HEK293 (cell line): Measurements from ENCODE around the gene LDHD.
A peak's percentile ranks its signal among the peaks of the same experiment; 100 is the strongest.
"Not testable (repeated sequence)": the region's sequence is repeated elsewhere in the genome, so short reads cannot be mapped to it uniquely, and the experiment has no call there.

Experiments
- CTCF ChIA-PET: fragments of 350-600 bp; formaldehyde crosslinking; extraction: SDS; loops from one replicate; lab custom pipeline; 2021; ENCODE audit warnings: antibody characterized with exemption; lab: Yijun Ruan, JAX
- POLR2A ChIA-PET: fragments of 300-600 bp; formaldehyde crosslinking; extraction: SDS; loops from one replicate; lab custom pipeline; 2020; ENCODE audit warnings: antibody characterized with exemption, inconsistent platforms; lab: Yijun Ruan, JAX
- H3K27ac ChIP-seq: fragments of 200-500 bp; sonication (Bioruptor generic); 2 replicates; pipeline ENCODE4 v1.5.1; 2014; ENCODE audit warnings: low read depth, low read length, control low read depth, inconsistent platforms; ENCODE audit errors: extremely low read depth
- H3K36me3 ChIP-seq, 2 experiments: fragments of 200-500 bp in 1 of 2; sonication (Bioruptor generic) in 1 of 2; 1 replicate in 1 of 2; 2 replicates in 1 of 2; pipeline ENCODE4 v1.5.1; 2014 to 2017; ENCODE audit warnings: inconsistent platforms in 2 of 2, low read length in 2 of 2; ENCODE audit not compliant: control insufficient read depth in 2 of 2, insufficient read depth in 1 of 2
- H3K4me1 ChIP-seq: fragments of 200-500 bp; sonication (Bioruptor generic); 2 replicates; pipeline ENCODE4 v1.5.1; 2014; ENCODE audit warnings: mild to moderate bottlenecking, low read length, inconsistent platforms; ENCODE audit not compliant: control insufficient read depth, insufficient read depth
- H3K4me3 ChIP-seq: 2 replicates; pipeline ENCODE4 v1.5.1; 2011; ENCODE audit warnings: low read depth, mild to moderate bottlenecking, control low read depth, low read length, moderate library complexity
- H3K9me3 ChIP-seq: fragments of 200-500 bp; sonication (Bioruptor generic); 2 replicates; pipeline ENCODE4 v1.5.1; 2014; ENCODE audit warnings: low read depth, low read length, inconsistent platforms; ENCODE audit not compliant: control insufficient read depth, insufficient read depth
- AEBP2 ChIP-seq: fragments of 450-650 bp; formaldehyde crosslinking; IDR thresholded peaks from 2 replicates; pipeline ENCODE4 v1.5.1; 2016; ENCODE audit warnings: missing biosample characterization, missing genetic modification characterization, borderline replicate concordance
- BCL11A ChIP-seq: fragments of 450-650 bp; formaldehyde crosslinking; IDR thresholded peaks from 2 replicates; pipeline ENCODE4 v1.5.1; 2016; ENCODE audit warnings: low read depth, missing biosample characterization, missing genetic modification characterization
- GLIS2 ChIP-seq: fragments of 450-650 bp; formaldehyde crosslinking; IDR thresholded peaks from 2 replicates; pipeline ENCODE4 v1.5.1; 2016; ENCODE audit warnings: missing biosample characterization, missing genetic modification characterization
- KLF8 ChIP-seq: fragments of 450-650 bp; formaldehyde crosslinking; IDR thresholded peaks from 2 replicates; pipeline ENCODE4 v1.5.1; 2016; ENCODE audit warnings: missing biosample characterization, missing genetic modification characterization
- SETDB1 ChIP-seq: IDR thresholded peaks from one replicate; pipeline ENCODE4 v1.6.1; 2017; ENCODE audit warnings: mild to moderate bottlenecking, low read length, moderate library complexity, mixed read lengths; ENCODE audit not compliant: insufficient read length
- ZNF140 ChIP-seq: fragments of 450-650 bp; formaldehyde crosslinking; IDR thresholded peaks from 2 replicates; pipeline ENCODE4 v1.5.1; 2016; ENCODE audit warnings: missing biosample characterization, missing genetic modification characterization
- ZNF16 ChIP-seq: fragments of 450-650 bp; formaldehyde crosslinking; IDR thresholded peaks from 2 replicates; pipeline ENCODE4 v1.5.1; 2016; ENCODE audit warnings: low read depth, missing biosample characterization, missing genetic modification characterization
- ZNF416 ChIP-seq: fragments of 450-650 bp; formaldehyde crosslinking; IDR thresholded peaks from 2 replicates; pipeline ENCODE4 v1.5.1; 2016; ENCODE audit warnings: missing biosample characterization, missing genetic modification characterization
- ZNF426 ChIP-seq: fragments of 450-650 bp; formaldehyde crosslinking; IDR thresholded peaks from 2 replicates; pipeline ENCODE4 v1.5.1; 2017; ENCODE audit warnings: missing biosample characterization, missing genetic modification characterization, mild to moderate bottlenecking, inconsistent platforms, moderate library complexity
- ZNF488 ChIP-seq: fragments of 450-650 bp; formaldehyde crosslinking; IDR thresholded peaks from 2 replicates; pipeline ENCODE4 v1.5.1; 2016; ENCODE audit warnings: missing biosample characterization, missing genetic modification characterization
- ZNF549 ChIP-seq: fragments of 450-650 bp; IDR thresholded peaks from 2 replicates; pipeline ENCODE4 v1.5.1; 2018; ENCODE audit warnings: missing biosample characterization, missing genetic modification characterization, mild to moderate bottlenecking, inconsistent platforms, moderate library complexity
- ZNF555 ChIP-seq: fragments of 450-650 bp; formaldehyde crosslinking; conservative IDR thresholded peaks from 2 replicates; pipeline ENCODE4 v1.5.1; 2017; ENCODE audit warnings: missing biosample characterization, mild to moderate bottlenecking, missing genetic modification characterization, inconsistent platforms
- ZNF707 ChIP-seq: fragments of 450-650 bp; formaldehyde crosslinking; IDR thresholded peaks from 2 replicates; pipeline ENCODE4 v1.5.1; 2016; ENCODE audit warnings: missing biosample characterization, missing genetic modification characterization
- ZNF768 ChIP-seq: fragments of 450-650 bp; formaldehyde crosslinking; IDR thresholded peaks from 2 replicates; pipeline ENCODE4 v1.5.1; 2018; ENCODE audit warnings: missing biosample characterization, mild to moderate bottlenecking, missing genetic modification characterization
- ZNF791 ChIP-seq: fragments of 450-650 bp; formaldehyde crosslinking; IDR thresholded peaks from 2 replicates; pipeline ENCODE4 v1.5.1; 2016; ENCODE audit warnings: missing biosample characterization, missing genetic modification characterization
- ZXDB ChIP-seq: fragments of 450-650 bp; formaldehyde crosslinking; IDR thresholded peaks from 2 replicates; pipeline ENCODE4 v1.5.1; 2016; ENCODE audit warnings: missing biosample characterization, missing genetic modification characterization
- TF ChIP-seq, protein P1 (sequence below): fragments of 450-650 bp; formaldehyde crosslinking; IDR thresholded peaks from 2 replicates; pipeline ENCODE4 v1.5.1; 2016; ENCODE audit warnings: missing biosample characterization, missing genetic modification characterization

LDHD gene

GRCh38 chr16:75130150-75130771, 13.7 kb upstream of the LDHD start (continued):
- no peak for TF ChIP-seq ZNF707 (tag by site-specific recombination)

DNA sequence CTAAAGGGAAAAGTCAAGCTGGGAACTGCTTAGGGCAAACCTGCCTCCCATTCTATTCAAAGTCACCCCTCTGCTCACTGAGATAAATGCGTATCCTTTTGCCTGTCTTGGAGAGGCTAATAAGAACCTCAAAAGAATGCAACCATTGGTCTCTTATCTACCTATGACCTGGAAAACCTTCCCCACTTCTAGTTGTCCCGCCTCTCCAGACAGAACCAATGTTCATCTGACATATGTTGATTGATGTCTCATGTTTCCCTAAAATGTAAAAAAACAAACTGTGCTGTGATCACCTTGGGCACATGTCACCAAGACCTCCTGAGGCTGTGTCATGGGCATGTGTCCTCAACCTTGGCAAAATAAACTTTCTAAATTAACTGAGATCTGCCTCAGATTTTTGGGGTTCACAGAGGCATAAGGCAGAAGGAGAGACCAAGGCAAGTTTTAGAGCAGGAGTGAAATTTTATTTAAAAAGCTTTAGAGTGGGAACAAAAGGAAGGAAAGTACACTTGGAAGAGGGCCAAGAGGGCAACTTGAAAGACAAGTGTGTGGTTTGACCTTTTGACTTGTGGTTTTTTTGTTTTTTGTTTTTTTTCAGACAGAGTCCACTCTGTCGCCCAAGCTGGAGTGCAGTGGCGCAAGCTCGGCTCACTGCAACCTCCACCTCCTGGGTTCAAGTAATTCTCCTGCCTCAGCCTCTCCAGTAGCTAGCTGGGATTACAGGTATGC, 13.0 kb upstream of the LDHD start:
- CTCF ChIA-PET: interaction anchor here (0.5 to 0.7 kb wide), 6 partner anchors 68 to 364 kb away, joined by 3 to 5 read pairs (median 4); no protein-coding TSS in a partner anchor
- H3K4me1 ChIP-seq, H3K27ac ChIP-seq, H3K4me3 ChIP-seq, H3K36me3 ChIP-seq, H3K9me3 ChIP-seq: not testable (repeated sequence)
- POLR2A ChIA-PET: interaction anchor here (0.6 kb wide), 1 partner anchor 8 kb away, joined by 8 read pairs; no protein-coding TSS in a partner anchor

DNA sequence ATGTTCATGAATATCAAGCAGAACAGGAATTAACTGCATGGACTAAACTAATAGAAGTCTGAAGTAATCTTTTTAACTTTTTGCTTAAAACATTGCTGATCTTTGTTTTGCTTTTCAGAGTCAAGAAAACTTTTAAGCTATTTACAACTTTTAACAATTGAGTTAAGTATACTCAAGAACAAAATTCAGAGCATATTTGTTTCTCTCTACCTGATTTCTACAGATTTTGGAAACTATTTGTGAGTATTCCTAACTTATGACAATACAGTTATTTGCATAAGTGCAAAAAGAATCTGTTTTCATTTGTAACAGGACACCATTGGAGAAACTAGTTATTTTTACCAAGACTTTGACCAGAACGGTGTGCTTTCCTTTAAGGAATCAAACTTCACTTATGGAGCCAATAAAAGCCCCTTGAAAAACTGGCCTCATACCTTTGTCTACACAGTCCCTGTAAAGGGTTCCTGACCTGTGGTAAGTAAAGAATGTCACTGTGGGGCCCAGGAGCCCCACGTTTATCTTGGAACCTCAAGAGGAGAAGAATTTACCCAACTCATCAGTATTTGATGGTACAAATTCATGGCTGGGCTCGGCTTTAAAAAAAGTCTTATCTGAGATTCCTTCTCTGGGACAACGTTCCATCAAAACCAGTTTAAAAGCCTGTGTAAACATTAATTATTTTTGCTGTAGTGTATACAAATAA, 11.3 kb upstream of the LDHD start:
- Histone ChIP-seq H3K36me3 (no peaks in the 10 kb centered on the region), H3K4me1 (no peaks in the 10 kb centered on the region), H3K9me3 (no peaks in the 10 kb centered on the region), H3K4me3 (no peak overlapping the region), H3K27ac (no peak overlapping the region)
- TF ChIP-seq ZNF140 (tag by site-specific recombination): no peak
- TF ChIP-seq SETDB1: peak; percentile 97
- TF ChIP-seq ZNF555 (tag by site-specific recombination): 0 out of 2 replicates have a peak, but pooled peaks have one; percentile 7
- no peak for TF ChIP-seq ZNF768 (tag by site-specific recombination)
- peak; percentile 38; the same call in 1 of the 2 replicates for TF ChIP-seq ZNF549
- POLR2A ChIA-PET: no interaction called here
- CTCF ChIA-PET: interaction anchor here (1.0 to 1.1 kb wide), 2 partner anchors 9 to 71 kb away, joined by 3 read pairs; no protein-coding TSS in a partner anchor

DNA sequence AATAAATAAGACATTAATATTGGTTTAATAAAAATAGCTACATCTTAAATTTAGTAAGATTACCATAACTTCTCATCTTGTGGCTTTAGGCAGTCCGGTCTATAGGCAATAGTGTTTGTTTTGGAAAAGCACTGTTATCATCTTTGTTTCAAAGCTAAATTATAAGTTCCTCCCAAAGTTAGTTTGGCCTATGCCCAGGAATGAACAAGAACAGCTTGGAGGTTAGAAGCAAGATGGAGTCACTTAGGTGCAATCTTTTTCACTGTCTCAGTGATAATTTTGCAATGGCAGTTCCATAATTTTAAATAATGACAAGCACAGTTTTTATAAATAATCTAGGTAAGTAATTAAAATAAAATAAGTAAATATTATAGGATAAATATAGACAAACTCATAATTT, 6.0 kb upstream of the LDHD start:
- CTCF ChIA-PET: interaction anchor here (1.9 to 2.1 kb wide), 2 partner anchors 11 to 260 kb away, joined by 5 to 14 read pairs; no protein-coding TSS in a partner anchor
- no peaks in the 10 kb centered on the region for H3K36me3 ChIP-seq
- H3K9me3 ChIP-seq: no peaks in the 10 kb centered on the region
- POLR2A ChIA-PET: no interaction called here
- no peaks in the 10 kb centered on the region for H3K4me1 ChIP-seq
- no peak overlapping the region for H3K27ac ChIP-seq
- no peak for TF ChIP-seq KLF8
- TF ChIP-seq ZXDB (tag by site-specific recombination): no peak
- no peak for TF ChIP-seq ZNF16 (tag by site-specific recombination)
- no peak for TF ChIP-seq ZNF416 (tag by site-specific recombination)
- TF ChIP-seq BCL11A (tag by site-specific recombination): no peak
- no peak for TF ChIP-seq ZNF791 (tag by site-specific recombination)
- TF ChIP-seq, protein P1, sequence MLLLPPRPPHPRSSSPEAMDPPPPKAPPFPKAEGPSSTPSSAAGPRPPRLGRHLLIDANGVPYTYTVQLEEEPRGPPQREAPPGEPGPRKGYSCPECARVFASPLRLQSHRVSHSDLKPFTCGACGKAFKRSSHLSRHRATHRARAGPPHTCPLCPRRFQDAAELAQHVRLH: no peak
- TF ChIP-seq GLIS2 (tag by site-specific recombination): no peak
- no peak for TF ChIP-seq ZNF426 (tag by site-specific recombination)
- TF ChIP-seq ZNF488 (tag by site-specific recombination): no peak
- no peak for TF ChIP-seq AEBP2 (tag by site-specific recombination)
- H3K4me3 ChIP-seq: no peak overlapping the region
